ENCODE data around the gene COL17A1.
A peak's percentile ranks its signal among the peaks of the same experiment; 100 is the strongest.

COL17A1 gene

DNA sequence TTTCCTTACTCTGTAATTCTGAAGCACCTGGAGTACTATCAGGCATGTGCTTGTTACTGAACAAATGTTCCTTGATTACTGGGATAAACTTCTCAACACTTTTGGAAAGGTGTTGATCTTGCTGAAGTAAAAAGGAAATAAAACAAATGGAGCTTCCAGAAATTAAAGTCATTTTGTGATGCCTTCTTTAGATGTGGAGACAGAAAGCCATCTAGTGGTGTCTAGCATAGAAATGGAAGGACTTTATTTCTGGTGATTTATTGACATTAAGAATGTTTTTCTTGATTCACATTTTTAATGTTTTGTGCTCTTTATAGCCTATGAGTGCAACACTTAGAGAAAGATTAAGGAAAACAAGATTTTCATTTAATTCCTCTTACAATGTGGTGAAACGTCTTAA lies 37.7 kb upstream of the COL17A1 start:
- Histone ChIP-seq H3K9me2 (replicated peaks; ENCODE audit: insufficient read depth, low read length) (no peaks in the 10 kb centered on the region), H3K27ac (ENCODE audit: low read length) (no peak overlapping the region), H2AFZ (ENCODE audit: low read length) (no peak overlapping the region), H4K20me1 (ENCODE audit: insufficient read depth, low read length) (no peaks in the 10 kb centered on the region), H3K79me2 (ENCODE audit: low read length) (no peaks in the 10 kb centered on the region), H3K9ac (ENCODE audit: low read length) (no peak overlapping the region), H3K4me3 (ENCODE audit: low read length) (no peak overlapping the region), H3K4me2 (ENCODE audit: low read depth, low read length) (peak overlapping the region; percentile 72; the same call in 1 of the 2 replicates), H3K27me3 (replicated peaks; ENCODE audit: insufficient read depth, low read length) (no peaks in the 10 kb centered on the region), H3K9me3 (replicated peaks; ENCODE audit: insufficient read depth, low read length) (no peaks in the 10 kb centered on the region), H3F3A (ENCODE audit: insufficient read depth, low read length) (peaks cover 24% of the 10 kb centered on the region), H3K4me1 (ENCODE audit: low read length) (peaks cover 16% of the 10 kb centered on the region), H3K36me3 (replicated peaks; ENCODE audit: insufficient read depth, low read length) (no peaks in the 10 kb centered on the region)
- peak; percentile 21 for DNase-seq
- TF ChIP-seq CTCF (IDR thresholded peaks at IDR 0.05; ENCODE audit: low read length) (peak; percentile 41), EZH2phosphoT487 (IDR thresholded peaks at IDR 0.05; ENCODE audit: low read length) (no peak)

- Histone ChIP-seq H3K4me1 (ENCODE audit: low read length) (peaks cover 16% of the 10 kb centered on the region), H3K27ac (ENCODE audit: low read length) (peak overlapping the region; percentile 72; the same call in 1 of the 2 replicates), H3K4me3 (ENCODE audit: low read length) (peak overlapping the region; percentile 71), H2AFZ (ENCODE audit: low read length) (peak overlapping the region; percentile 64), H4K20me1 (ENCODE audit: insufficient read depth, low read length) (no peaks in the 10 kb centered on the region), H3K4me2 (ENCODE audit: low read depth, low read length) (peak overlapping the region; percentile 72), H3K9me2 (replicated peaks; ENCODE audit: insufficient read depth, low read length) (no peaks in the 10 kb centered on the region), H3K79me2 (ENCODE audit: low read length) (no peaks in the 10 kb centered on the region), H3F3A (ENCODE audit: insufficient read depth, low read length) (peaks cover 24% of the 10 kb centered on the region), H3K9me3 (replicated peaks; ENCODE audit: insufficient read depth, low read length) (no peaks in the 10 kb centered on the region), H3K36me3 (replicated peaks; ENCODE audit: insufficient read depth, low read length) (no peaks in the 10 kb centered on the region), H3K27me3 (replicated peaks; ENCODE audit: insufficient read depth, low read length) (no peaks in the 10 kb centered on the region), H3K9ac (ENCODE audit: low read length) (peak overlapping the region; percentile 81)
- no peak for TF ChIP-seq CTCF (IDR thresholded peaks at IDR 0.05; ENCODE audit: low read length)
- no peak for TF ChIP-seq EZH2phosphoT487 (IDR thresholded peaks at IDR 0.05; ENCODE audit: low read length)
- TF ChIP-seq EZH2 (optimal IDR thresholded peaks at IDR 0.05; ENCODE audit: low read depth, low read length), result no peak
- DNase-seq, result peak; percentile 44
Observed at GRCh38 chr10:104122225-104123107, 36.8 kb upstream of the COL17A1 start.

GRCh38 chr10:104121485-104122224 lies 36.0 kb upstream of the COL17A1 start, which contains the start of gene SFR1:
TSS of gene SFR1 (plus strand) at chr10:104122171. CDS start at chr10:104122184, 13 bp downstream.
- no peaks in the 10 kb centered on the region for H3K36me3 ChIP-seq (replicated peaks; ENCODE audit: insufficient read depth, low read length)

More at GRCh38 chr10:104121485-104122224, 36.0 kb upstream of the COL17A1 start, which contains the start of gene SFR1:
- H3F3A ChIP-seq (ENCODE audit: insufficient read depth, low read length), result peaks cover 24% of the 10 kb centered on the region
- H2AFZ ChIP-seq (ENCODE audit: low read length), result peak within 1 kb of the TSS; percentile 64
- TF ChIP-seq CTCF (IDR thresholded peaks at IDR 0.05; ENCODE audit: low read length) (peak; percentile 54), EZH2 (optimal IDR thresholded peaks at IDR 0.05; ENCODE audit: low read depth, low read length) (no peak)
- DNase-seq, result peak; percentile 99
- peaks cover 16% of the 10 kb centered on the region for H3K4me1 ChIP-seq (ENCODE audit: low read length)
- no peaks in the 10 kb centered on the region for H4K20me1 ChIP-seq (ENCODE audit: insufficient read depth, low read length)
- no peaks in the 10 kb centered on the region for H3K79me2 ChIP-seq (ENCODE audit: low read length)
- no peaks in the 10 kb centered on the region for H3K27me3 ChIP-seq (replicated peaks; ENCODE audit: insufficient read depth, low read length)
- H3K9me3 ChIP-seq (replicated peaks; ENCODE audit: insufficient read depth, low read length), result no peaks in the 10 kb centered on the region
- peak within 1 kb of the TSS; percentile 99 for H3K27ac ChIP-seq (ENCODE audit: low read length)
- no peaks in the 10 kb centered on the region for H3K9me2 ChIP-seq (replicated peaks; ENCODE audit: insufficient read depth, low read length)
- H3K4me3 ChIP-seq (ENCODE audit: low read length), result peak within 1 kb of the TSS; percentile 85
- H3K4me2 ChIP-seq (ENCODE audit: low read depth, low read length), result peak within 1 kb of the TSS; percentile 94
- peak within 1 kb of the TSS; percentile 99 for H3K9ac ChIP-seq (ENCODE audit: low read length)

Measured in MM.1S (cell line).